Stimulated activated naive B cell treated with anti-CD40 and anti-IgM and Interleukin-4, amounts not matched to agents 10 μg/mL and 1 μg/mL and 100 μg/mL, for 72 hours (primary cell): Measurements from ENCODE around the gene TECPR1.

Experiments
- ATAC-seq, 2 donors: fragments of 150-1000 bp; cut with Tn5 transposase; replicated peaks; 2 replicates each; pipeline ENCODE4 v1.10.0; 2021; ENCODE audit warnings: moderate library complexity in 1 of 2
- DNase-seq: peaks from one replicate; pipeline ENCODE4 v3.0.0; 2021
- H3K27ac Mint-ChIP-seq: one replicate; pipeline ENCODE4 v1.8.0; 2022; ENCODE audit warnings: mild to moderate bottlenecking, mixed read lengths
- H3K27me3 Mint-ChIP-seq, 2 donors: one replicate each; pipeline ENCODE4 v1.8.0; 2022; ENCODE audit warnings: mixed read lengths in 2 of 2
- H3K36me3 Mint-ChIP-seq, 2 donors: one replicate each; pipeline ENCODE4 v1.8.0; 2022; ENCODE audit warnings: mixed read lengths in 2 of 2, mild to moderate bottlenecking in 1 of 2
- H3K4me1 Mint-ChIP-seq, 2 donors: one replicate each; pipeline ENCODE4 v1.8.0; 2022; ENCODE audit warnings: mixed read lengths in 2 of 2, mild to moderate bottlenecking in 1 of 2
- H3K4me3 Mint-ChIP-seq, 2 donors: one replicate each; pipeline ENCODE4 v1.8.0; 2022; ENCODE audit warnings: mild to moderate bottlenecking in 2 of 2, mixed read lengths in 2 of 2, moderate library complexity in 1 of 2
- H3K9me3 Mint-ChIP-seq, 2 donors: one replicate each; pipeline ENCODE4 v1.8.0; 2022; ENCODE audit warnings: mixed read lengths in 2 of 2, mild to moderate bottlenecking in 1 of 2

The TECPR1 gene

GRCh38 chr7:98174334-98175259 lies 77.4 kb downstream of the TECPR1 start:
- Mint-ChIP-seq H3K4me3 (no peak overlapping the region), H3K36me3 (peaks cover 10 to 22% of the 10 kb centered on the region in 2 donors), H3K27me3 (no peaks in the 10 kb centered on the region), H3K9me3 (no peaks in the 10 kb centered on the region), H3K4me1 (peaks cover 0 to 1% of the 10 kb centered on the region in 2 donors), H3K27ac (no peak overlapping the region)
- ATAC-seq (no peak), DNase-seq (no peak)

- H3K4me1 Mint-ChIP-seq, result peaks cover 3 to 8% of the 10 kb centered on the region in 2 donors
- H3K36me3 Mint-ChIP-seq, result peaks cover 10 to 22% of the 10 kb centered on the region in 2 donors
Measured at GRCh38 chr7:98171449-98171848, 80.6 kb downstream of the TECPR1 start.

GRCh38 chr7:98170966-98171365 lies 81.1 kb downstream of the TECPR1 start:
- no peak overlapping the region for H3K27ac Mint-ChIP-seq
- peaks cover 6 to 9% of the 10 kb centered on the region in 2 donors for H3K27me3 Mint-ChIP-seq
- no peaks in the 10 kb centered on the region for H3K9me3 Mint-ChIP-seq
- H3K36me3 Mint-ChIP-seq, result peaks cover 10 to 22% of the 10 kb centered on the region in 2 donors
- ATAC-seq (no peak), DNase-seq (no peak)
- peaks cover 3 to 11% of the 10 kb centered on the region in 2 donors for H3K4me1 Mint-ChIP-seq
- H3K4me3 Mint-ChIP-seq, result no peak overlapping the region

More at GRCh38 chr7:98171449-98171848, 80.6 kb downstream of the TECPR1 start:
- peaks cover 5 to 6% of the 10 kb centered on the region in 2 donors for H3K27me3 Mint-ChIP-seq
- no peak for ATAC-seq
- no peak for DNase-seq
- H3K9me3 Mint-ChIP-seq, result no peaks in the 10 kb centered on the region
- H3K4me3 Mint-ChIP-seq, result no peak overlapping the region
- no peak overlapping the region for H3K27ac Mint-ChIP-seq

GRCh38 chr7:98168904-98169621 lies 83.0 kb downstream of the TECPR1 start:
- H3K36me3 Mint-ChIP-seq, result peaks cover 8 to 15% of the 10 kb centered on the region in 2 donors
- no peak for DNase-seq
- no peak for ATAC-seq
- H3K27ac Mint-ChIP-seq, result no peak overlapping the region
- H3K4me3 Mint-ChIP-seq, result no peak overlapping the region
- peaks cover 7 to 15% of the 10 kb centered on the region in 2 donors for H3K4me1 Mint-ChIP-seq
- H3K9me3 Mint-ChIP-seq, result no peaks in the 10 kb centered on the region
- H3K27me3 Mint-ChIP-seq, result peaks cover 18 to 19% of the 10 kb centered on the region in 2 donors

GRCh38 chr7:98168181-98168903 lies 83.7 kb downstream of the TECPR1 start:
- DNase-seq, result peak; percentile 47
- Mint-ChIP-seq H3K9me3 (no peaks in the 10 kb centered on the region), H3K4me1 (peaks cover 7 to 15% of the 10 kb centered on the region in 2 donors), H3K4me3 (no peak overlapping the region), H3K36me3 (peaks cover 9 to 15% of the 10 kb centered on the region in 2 donors), H3K27ac (no peak overlapping the region), H3K27me3 (peaks cover 19% of the 10 kb centered on the region in 2 donors)
- peak; percentile 63 to 86 for ATAC-seq

GRCh38 chr7:98167653-98168052 lies 84.4 kb downstream of the TECPR1 start:
- Mint-ChIP-seq H3K4me3 (no peak overlapping the region), H3K36me3 (peaks cover 9 to 15% of the 10 kb centered on the region in 2 donors), H3K27ac (no peak overlapping the region), H3K9me3 (no peaks in the 10 kb centered on the region), H3K4me1 (peaks cover 11 to 21% of the 10 kb centered on the region in 2 donors), H3K27me3 (peaks cover 19% of the 10 kb centered on the region in 2 donors)
- DNase-seq (no peak), ATAC-seq (no peak)

- no peak for ATAC-seq
- H3K4me1 Mint-ChIP-seq, result peaks cover 12 to 25% of the 10 kb centered on the region in 2 donors
Measured at GRCh38 chr7:98166668-98166970, 85.4 kb downstream of the TECPR1 start.

GRCh38 chr7:98165827-98166667 lies 86.0 kb downstream of the TECPR1 start:
- Mint-ChIP-seq H3K9me3 (no peaks in the 10 kb centered on the region), H3K4me3 (no peak overlapping the region), H3K4me1 (peaks cover 10 to 25% of the 10 kb centered on the region in 2 donors), H3K27ac (no peak overlapping the region), H3K27me3 (peaks cover 19% of the 10 kb centered on the region in 2 donors), H3K36me3 (peaks cover 4 to 7% of the 10 kb centered on the region in 2 donors)
- DNase-seq, result peak; percentile 40
- peak; percentile 82 to 87 for ATAC-seq

More at GRCh38 chr7:98166668-98166970, 85.4 kb downstream of the TECPR1 start:
- H3K27me3 Mint-ChIP-seq, result peaks cover 19% of the 10 kb centered on the region in 2 donors
- H3K36me3 Mint-ChIP-seq, result peaks cover 4 to 11% of the 10 kb centered on the region in 2 donors
- no peak overlapping the region for H3K4me3 Mint-ChIP-seq
- H3K9me3 Mint-ChIP-seq, result no peaks in the 10 kb centered on the region
- no peak overlapping the region for H3K27ac Mint-ChIP-seq
- DNase-seq, result no peak
